Right lobe of liver (tissue), 4 donors: ENCODE results near the gene SLC39A5.

Experiments used
- CTCF ChIP-seq, 4 donors: fragments of 200-600 bp in 3 of 4; fragments of 450-650 bp in 1 of 4; IDR thresholded peaks; one replicate each; pipeline versions ENCODE4 v1.5.1 to v1.8.0; 2016 to 2022; ENCODE audit warnings: antibody characterized with exemption in 4 of 4, mild to moderate bottlenecking in 2 of 4
- POLR2A ChIP-seq: fragments of 450-650 bp; IDR thresholded peaks from one replicate; pipeline ENCODE4 v1.6.1; 2017; ENCODE audit warnings: antibody characterized with exemption, mild to moderate bottlenecking
- donor health status: DM: no; HTN: no; CAD: no.
- donor health status: DM: no; HTN: no; CAD: no.
- donor health status: DM: no; HTN: yes; CAD: no.

- TF ChIP-seq CTCF (IDR thresholded peaks at IDR 0.05), result no peak
- no peak for TF ChIP-seq POLR2A
Measured at GRCh38 chr12:56223571-56224101, 6.2 kb upstream of the SLC39A5 start.
